OCI-LY7 (cell line): ENCODE results near the gene BOK. TPM values are rescaled to one million over a fixed set of nuclear protein-coding genes. Genes with fewer than 3 reads are reported as not detected.

Experiments
- BruUV-seq: library from RNA; stranded (reverse); fragments of 400-500 nt; replicated peaks from 2 replicates; lab custom pipeline; 2021; lab: Mats Ljungman, UMichigan
- CTCF ChIA-PET: fragments of 300-600 bp; sonication (Branson Sonifier 250); formaldehyde crosslinking; loops from one replicate; lab custom pipeline; 2022; ENCODE audit warnings: antibody characterized with exemption; ENCODE audit not compliant: unreplicated experiment; lab: Charles Lee
- POLR2A ChIA-PET: fragments of 300-600 bp; sonication (Branson Sonifier 250); formaldehyde crosslinking; loops from one replicate; lab custom pipeline; 2022; ENCODE audit warnings: antibody characterized with exemption; lab: Charles Lee
- DNase-seq: peaks from one replicate; pipeline ENCODE4 v3.0.0-alpha.2; 2015; ENCODE audit warnings: low spot score
- H2AFZ ChIP-seq: fragments of 200-600 bp; sonication (generic), shearing (Covaris generic); 2 replicates; pipeline ENCODE4 v1.6.1; 2014; ENCODE audit warnings: mild to moderate bottlenecking, antibody characterized with exemption, low read length, moderate library complexity
- H3K27ac ChIP-seq: fragments of 200-600 bp; sonication (generic); 2 replicates; pipeline ENCODE4 v1.5.1; 2014; ENCODE audit warnings: mixed run types, low read depth, mild to moderate bottlenecking, moderate library complexity, low read length, inconsistent platforms; ENCODE audit not compliant: poor library complexity, severe bottlenecking
- H3K36me3 ChIP-seq: fragments of 200-600 bp; sonication (generic); 2 replicates; pipeline ENCODE4 v1.6.1; 2014; ENCODE audit warnings: mild to moderate bottlenecking, antibody characterized with exemption, low read length, moderate library complexity, mixed read lengths; ENCODE audit not compliant: insufficient read depth
- H3K4me1 ChIP-seq: fragments of 200-600 bp; sonication (generic); 2 replicates; pipeline ENCODE4 v1.5.1; 2014; ENCODE audit warnings: mild to moderate bottlenecking, low read length; ENCODE audit not compliant: insufficient read depth, poor library complexity, severe bottlenecking
- H3K4me2 ChIP-seq: fragments of 200-600 bp; sonication (generic); 2 replicates; pipeline ENCODE4 v1.6.1; 2014; ENCODE audit warnings: mild to moderate bottlenecking, low read length
- H3K4me3 ChIP-seq: fragments of 200-600 bp; sonication (generic); 2 replicates; pipeline ENCODE4 v1.5.1; 2014; ENCODE audit warnings: mild to moderate bottlenecking, low read depth, low read length; ENCODE audit not compliant: poor library complexity, severe bottlenecking
- H3K79me2 ChIP-seq: fragments of 200-600 bp; sonication (generic); 2 replicates; pipeline ENCODE4 v1.6.1; 2016; ENCODE audit warnings: low read depth, mild to moderate bottlenecking, low read length, moderate library complexity, mixed read lengths; ENCODE audit not compliant: insufficient read depth
- H3K9me2 ChIP-seq: fragments of 200-600 bp; sonication (generic); 2 replicates; pipeline ENCODE4 v1.6.1; 2016; ENCODE audit warnings: mild to moderate bottlenecking, low read length, mixed read lengths; ENCODE audit not compliant: insufficient read depth
- H3K9me3 ChIP-seq: fragments of 200-600 bp; sonication (generic); 2 replicates; pipeline ENCODE4 v1.6.1; 2014; ENCODE audit warnings: mild to moderate bottlenecking, mixed run types, low read length, mixed read lengths
- H4K20me1 ChIP-seq: fragments of 200-600 bp; sonication (generic); 2 replicates; pipeline ENCODE4 v1.6.1; 2014; ENCODE audit warnings: mild to moderate bottlenecking, antibody characterized with exemption, low read length, moderate library complexity, mixed read lengths; ENCODE audit not compliant: insufficient read depth
- EZH2phosphoT487 ChIP-seq: fragments of 200-600 bp; sonication (generic); IDR thresholded peaks from 2 replicates; pipeline ENCODE4 v1.6.1; 2018; ENCODE audit warnings: low read depth, borderline replicate concordance, mild to moderate bottlenecking, mixed run types, antibody characterized with exemption, low read length, moderate library complexity, mixed read lengths
- intact Hi-C: fragments of 100-400 bp; cut with micrococcal nuclease; formaldehyde crosslinking; loops from one replicate; pipeline ENCODE4 v1.10.0; 2022; ENCODE audit not compliant: unreplicated experiment
- total RNA-seq, 2 experiments: library from RNA; depleted of rRNA in 1 of 2; stranded (reverse); fragments of >200 nt in 1 of 2; shearing (Covaris generic) in 1 of 2; gene quantifications; 2 replicates each; pipeline ENCODE4 v1.2.3, GENCODE V29; 2014 to 2022
- TF ChIP-seq, protein P1 (sequence below): fragments of 200-600 bp; sonication (generic); conservative IDR thresholded peaks from 2 replicates; pipeline ENCODE4 v1.5.1; 2014; ENCODE audit warnings: mild to moderate bottlenecking, antibody characterized with exemption, low read length, moderate library complexity, mixed read lengths

BOK gene
- total RNA-seq, 2 experiments from 2014 or later, result not detected

DNA sequence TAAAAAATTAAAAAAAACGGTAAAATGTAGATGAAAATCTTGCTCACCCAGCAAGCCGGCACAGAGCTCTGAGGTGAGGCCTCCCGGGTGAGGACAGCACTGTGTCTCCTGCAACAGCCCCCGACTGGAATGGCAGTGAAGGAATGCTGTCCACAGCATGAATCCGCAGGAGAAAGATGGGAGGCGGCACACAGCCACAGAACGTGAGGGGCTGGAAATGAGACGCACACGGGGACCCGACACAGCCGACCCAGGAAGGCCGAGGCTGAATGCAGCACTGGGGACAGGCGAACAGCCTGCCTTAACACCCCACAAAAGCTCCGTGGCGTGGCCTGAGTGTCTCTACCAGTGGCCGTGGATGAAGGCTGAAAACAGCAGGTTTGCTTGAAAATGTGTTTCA is 34.7 kb downstream of the BOK start:
- ChIA-PET CTCF (no interaction called here), POLR2A (no interaction called here)
- no peaks in the 10 kb centered on the region for H3K4me1 ChIP-seq
- H3K4me3 ChIP-seq, result no peak overlapping the region
- no peak for TF ChIP-seq EZH2phosphoT487
- TF ChIP-seq, protein P1, sequence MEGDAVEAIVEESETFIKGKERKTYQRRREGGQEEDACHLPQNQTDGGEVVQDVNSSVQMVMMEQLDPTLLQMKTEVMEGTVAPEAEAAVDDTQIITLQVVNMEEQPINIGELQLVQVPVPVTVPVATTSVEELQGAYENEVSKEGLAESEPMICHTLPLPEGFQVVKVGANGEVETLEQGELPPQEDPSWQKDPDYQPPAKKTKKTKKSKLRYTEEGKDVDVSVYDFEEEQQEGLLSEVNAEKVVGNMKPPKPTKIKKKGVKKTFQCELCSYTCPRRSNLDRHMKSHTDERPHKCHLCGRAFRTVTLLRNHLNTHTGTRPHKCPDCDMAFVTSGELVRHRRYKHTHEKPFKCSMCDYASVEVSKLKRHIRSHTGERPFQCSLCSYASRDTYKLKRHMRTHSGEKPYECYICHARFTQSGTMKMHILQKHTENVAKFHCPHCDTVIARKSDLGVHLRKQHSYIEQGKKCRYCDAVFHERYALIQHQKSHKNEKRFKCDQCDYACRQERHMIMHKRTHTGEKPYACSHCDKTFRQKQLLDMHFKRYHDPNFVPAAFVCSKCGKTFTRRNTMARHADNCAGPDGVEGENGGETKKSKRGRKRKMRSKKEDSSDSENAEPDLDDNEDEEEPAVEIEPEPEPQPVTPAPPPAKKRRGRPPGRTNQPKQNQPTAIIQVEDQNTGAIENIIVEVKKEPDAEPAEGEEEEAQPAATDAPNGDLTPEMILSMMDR, result no peak
- BruUV-seq, result no TSS peak
- H2AFZ ChIP-seq, result no peak overlapping the region
- peaks cover 55% of the 10 kb centered on the region for H3K36me3 ChIP-seq
- no peak overlapping the region for H3K4me2 ChIP-seq
- DNase-seq, result no peak
- H3K27ac ChIP-seq, result no peak overlapping the region
- peaks cover 1% of the 10 kb centered on the region; the same call in 1 of the 2 replicates for H3K9me3 ChIP-seq
- H3K79me2 ChIP-seq, result no peaks in the 10 kb centered on the region
- no peaks in the 10 kb centered on the region for H3K9me2 ChIP-seq
- intact Hi-C loops, result no loop called here
- H4K20me1 ChIP-seq, result no peaks in the 10 kb centered on the region

DNA sequence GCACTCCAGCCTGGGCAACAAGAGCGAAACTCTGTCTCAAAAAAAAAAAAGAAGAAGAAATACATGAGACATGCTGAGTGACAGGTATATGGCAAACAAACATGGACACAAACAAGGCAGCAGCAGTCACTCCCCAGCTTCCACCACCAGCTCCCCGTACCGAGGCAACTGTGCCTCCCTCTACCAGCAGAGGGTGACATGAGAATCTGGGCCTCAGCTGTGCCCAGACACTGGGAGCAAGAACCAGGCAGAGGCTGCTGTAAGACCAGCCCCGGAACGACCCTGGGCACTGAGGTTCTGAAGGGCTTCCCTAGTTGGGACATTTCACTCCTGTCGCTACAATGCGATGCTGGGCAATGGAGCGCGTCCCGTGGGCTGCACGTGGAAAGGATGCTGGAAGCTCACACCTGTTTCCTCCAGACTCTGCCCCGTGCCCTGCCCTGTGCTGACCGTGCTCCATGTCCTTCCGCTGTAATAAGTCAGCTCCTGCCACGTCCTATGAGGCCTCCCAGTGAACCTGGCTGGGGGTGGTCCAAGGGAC is 37.1 kb downstream of the BOK start:
- TF ChIP-seq, protein P1, result peak; percentile 54
- TF ChIP-seq EZH2phosphoT487, result no peak
- Histone ChIP-seq H3K4me2 (no peak overlapping the region), H3K36me3 (peaks cover 54% of the 10 kb centered on the region), H3K9me3 (no peaks in the 10 kb centered on the region), H2AFZ (no peak overlapping the region), H3K4me3 (no peak overlapping the region), H4K20me1 (no peaks in the 10 kb centered on the region), H3K4me1 (no peaks in the 10 kb centered on the region), H3K9me2 (no peaks in the 10 kb centered on the region), H3K27ac (no peak overlapping the region), H3K79me2 (no peaks in the 10 kb centered on the region)
- POLR2A ChIA-PET, result interaction anchor here (0.5 kb wide), 1 partner anchor 282 kb away, joined by 3 read pairs; no protein-coding TSS in a partner anchor
- peak; percentile 26 for DNase-seq
- no TSS peak for BruUV-seq
- CTCF ChIA-PET, result no interaction called here
- intact Hi-C loops, result no loop called here

DNA sequence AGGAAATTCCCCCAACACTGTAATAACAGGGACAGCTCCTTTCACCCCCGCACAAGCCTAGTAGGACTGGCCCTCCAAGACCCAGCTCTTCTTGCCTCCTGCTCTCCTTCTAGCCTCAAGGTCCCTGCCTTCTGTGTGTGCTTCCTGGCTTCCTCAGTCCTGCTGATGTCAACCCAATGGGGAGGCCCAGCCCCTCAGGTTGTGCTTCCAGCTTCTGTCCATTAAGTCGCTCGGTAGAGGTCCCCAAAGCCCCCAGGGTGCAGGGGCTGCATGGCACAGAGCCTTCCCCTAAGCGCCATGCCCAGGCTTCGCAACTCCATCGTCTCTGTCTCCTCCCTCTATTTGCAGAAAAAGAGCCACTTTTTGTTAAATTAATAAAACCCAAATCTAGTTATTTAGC is 39.0 kb downstream of the BOK start:
- H4K20me1 ChIP-seq, result no peaks in the 10 kb centered on the region
- peaks cover 69% of the 10 kb centered on the region for H3K36me3 ChIP-seq
- TF ChIP-seq, protein P1, result no peak
- no peak for TF ChIP-seq EZH2phosphoT487
- H3K9me3 ChIP-seq, result no peaks in the 10 kb centered on the region
- H3K27ac ChIP-seq, result no peak overlapping the region
- H3K4me1 ChIP-seq, result no peaks in the 10 kb centered on the region
- H3K4me2 ChIP-seq, result no peak overlapping the region
- no TSS peak for BruUV-seq
- intact Hi-C loops, result no loop called here
- CTCF ChIA-PET, result no interaction called here
- POLR2A ChIA-PET, result no interaction called here
- H3K9me2 ChIP-seq, result no peaks in the 10 kb centered on the region
- no peaks in the 10 kb centered on the region for H3K79me2 ChIP-seq
- no peak for DNase-seq
- H2AFZ ChIP-seq, result no peak overlapping the region
- H3K4me3 ChIP-seq, result no peak overlapping the region
